Liver (tissue), 9 donors: Measurements from ENCODE around the gene EMILIN1. TPM values are rescaled to one million over a fixed set of nuclear protein-coding genes. Genes with fewer than 3 reads are reported as not detected.

Source experiments
- DNase-seq: peaks from one replicate; pipeline ENCODE4 v3.0.0-alpha.2; 2017; ENCODE audit warnings: low spot score
- H3K27ac ChIP-seq, 2 donors: one replicate each; pipeline ENCODE4 v1.7.0; 2013; ENCODE audit warnings: inconsistent platforms in 2 of 2, low read length in 2 of 2, control low read depth in 1 of 2, low read depth in 1 of 2, mild to moderate bottlenecking in 1 of 2
- H3K27me3 ChIP-seq, 4 donors: one replicate each; pipeline versions ENCODE4 v1.6.1 to v1.7.0; 2013; ENCODE audit warnings: low read length in 3 of 4, inconsistent platforms in 1 of 4, mild to moderate bottlenecking in 1 of 4, moderate library complexity in 1 of 4; ENCODE audit not compliant: control insufficient read depth in 4 of 4, insufficient read depth in 4 of 4
- H3K36me3 ChIP-seq, 4 donors: one replicate each; pipeline versions ENCODE4 v1.6.1 to v1.7.0; 2013; ENCODE audit warnings: low read length in 3 of 4, mild to moderate bottlenecking in 3 of 4, low read depth in 1 of 4, moderate library complexity in 1 of 4; ENCODE audit not compliant: control insufficient read depth in 4 of 4, insufficient read depth in 3 of 4
- H3K4me1 ChIP-seq, 4 donors: one replicate each; pipeline versions ENCODE4 v1.6.1 to v1.7.0; 2013; ENCODE audit warnings: low read length in 3 of 4, mild to moderate bottlenecking in 3 of 4, moderate library complexity in 1 of 4; ENCODE audit not compliant: control insufficient read depth in 4 of 4, insufficient read depth in 4 of 4
- H3K4me3 ChIP-seq, 3 donors: one replicate each; pipeline versions ENCODE4 v1.6.1 to v1.7.0; 2013; ENCODE audit warnings: low read length in 3 of 3, control low read depth in 1 of 3, low read depth in 1 of 3, mild to moderate bottlenecking in 1 of 3
- H3K9ac ChIP-seq, 2 donors: one replicate each; pipeline ENCODE4 v1.7.0; 2013; ENCODE audit warnings: low read length in 2 of 2, mild to moderate bottlenecking in 2 of 2, moderate library complexity in 2 of 2, control low read depth in 1 of 2, low read depth in 1 of 2
- H3K9me3 ChIP-seq, 4 donors: one replicate each; pipeline versions ENCODE4 v1.6.1 to v1.7.0; 2013; ENCODE audit warnings: low read length in 3 of 4; ENCODE audit not compliant: control insufficient read depth in 4 of 4
- ATF3 ChIP-seq: IDR thresholded peaks from 2 replicates; pipeline ENCODE4 v1.6.1; 2016; ENCODE audit warnings: antibody characterized with exemption
- CTCF ChIP-seq: fragments of 150-350 bp; IDR thresholded peaks from 2 replicates; pipeline ENCODE4 v1.5.1; 2017; ENCODE audit warnings: improper control_type of control experiment, low read depth, low read length; ENCODE audit not compliant: missing input control
- EGR1 ChIP-seq, 2 donors: IDR thresholded peaks; 2 replicates each; pipeline ENCODE4 v1.6.1; 2016 to 2018; ENCODE audit warnings: antibody characterized with exemption in 2 of 2, low read depth in 2 of 2
- FOXA1 ChIP-seq: IDR thresholded peaks from 2 replicates; pipeline ENCODE4 v1.6.1; 2016; ENCODE audit warnings: antibody characterized with exemption
- FOXA2 ChIP-seq: IDR thresholded peaks from 2 replicates; pipeline ENCODE4 v1.6.1; 2016; ENCODE audit warnings: antibody characterized with exemption
- HNF4A ChIP-seq, 2 donors: conservative IDR thresholded peaks; 2 replicates each; pipeline ENCODE4 v1.6.1; 2016; ENCODE audit warnings: antibody characterized with exemption in 2 of 2, mild to moderate bottlenecking in 2 of 2
- HNF4G ChIP-seq: IDR thresholded peaks from 2 replicates; pipeline ENCODE4 v1.6.1; 2016; ENCODE audit warnings: antibody characterized with exemption
- JUND ChIP-seq, 2 donors: IDR thresholded peaks; 2 replicates each; pipeline ENCODE4 v1.6.1; 2016; ENCODE audit warnings: antibody characterized with exemption in 2 of 2
- MAX ChIP-seq: IDR thresholded peaks from 2 replicates; pipeline ENCODE4 v1.6.1; 2016; ENCODE audit warnings: antibody characterized with exemption
- RAD21 ChIP-seq, 2 donors: IDR thresholded peaks; 2 replicates each; pipeline ENCODE4 v1.6.1; 2016; ENCODE audit warnings: antibody characterized with exemption in 2 of 2, mild to moderate bottlenecking in 2 of 2
- RXRA ChIP-seq, 2 donors: IDR thresholded peaks; 2 replicates each; pipeline ENCODE4 v1.6.1; 2017 to 2018; ENCODE audit warnings: antibody characterized with exemption in 2 of 2, mild to moderate bottlenecking in 1 of 2
- SP1 ChIP-seq: IDR thresholded peaks from 2 replicates; pipeline ENCODE4 v1.6.1; 2018; ENCODE audit warnings: antibody characterized with exemption, mild to moderate bottlenecking
- TAF1 ChIP-seq: conservative IDR thresholded peaks from 2 replicates; pipeline ENCODE4 v1.6.1; 2016; ENCODE audit warnings: antibody characterized with exemption, mild to moderate bottlenecking
- YY1 ChIP-seq: IDR thresholded peaks from 2 replicates; pipeline ENCODE4 v1.6.1; 2016; ENCODE audit warnings: antibody characterized with exemption, mild to moderate bottlenecking
- ZBTB33 ChIP-seq: IDR thresholded peaks from 2 replicates; pipeline ENCODE4 v1.6.1; 2016; ENCODE audit warnings: antibody characterized with exemption
- WGBS: extraction: QIAGEN DNeasy Blood & Tissue Kit; methylation state at CpG from one replicate; pipeline ENCODE4 v1.1.7; 2013; 5-methylcytosine and 5-hydroxymethylcytosine counted together
- polyA plus RNA-seq, 2 donors: library from polyadenylated mRNA; stranded (reverse) in 1 of 2; unstranded in 1 of 2; fragments of 200-250 nt in 1 of 2; fragments of >200 nt in 1 of 2; fragmentation: Nextera tagmentation in 1 of 2; extraction: Ambion mirVana in 1 of 2; gene quantifications; one replicate each; pipeline versions ENCODE4 v1.2.1 to v1.2.3, GENCODE V29; 2013 to 2015
- total RNA-seq, 2 donors: library from RNA; depleted of rRNA; stranded (reverse); fragments of >200 nt; gene quantifications; one replicate each; pipeline ENCODE4 v1.2.3, GENCODE V29; 2014
- TF ChIP-seq, protein P1 (sequence below): IDR thresholded peaks from 2 replicates; pipeline ENCODE4 v1.6.1; 2016; ENCODE audit warnings: antibody characterized with exemption, mild to moderate bottlenecking
- donor health status: healthy.
- donor health status: healthy.
- donor health status: healthy.
- donor health status: healthy.
- donor health status: healthy.

Gene EMILIN1
- total and polyA plus RNA-seq, 4 donors: 3.4 to 26.1 (median 24.0) TPM

- Histone ChIP-seq H3K9ac (peak overlapping the region; percentile 58 to 88), H3K27me3 (no peaks in the 10 kb centered on the region), H3K9me3 (no peaks in the 10 kb centered on the region), H3K4me3 (peak overlapping the region; percentile 85 to 90 (median 88)), H3K36me3 (peaks cover 9 to 34% (median 29%) of the 10 kb centered on the region in 4 donors), H3K4me1 (peaks cover 2 to 16% (median 11%) of the 10 kb centered on the region in 4 donors), H3K27ac (peak overlapping the region; percentile 77 to 80)
- WGBS: 8% methylated on average over 11 of the region's 11 CpGs
- TF ChIP-seq YY1 (no peak), RAD21 (IDR thresholded peaks at IDR 0.05) (no peak), EGR1 (IDR thresholded peaks at IDR 0.05; ENCODE audit: low read depth in 2 of 2) (no peak), CTCF (no peak), SP1 (no peak), RXRA (IDR thresholded peaks at IDR 0.05) (no peak), HNF4A (conservative IDR thresholded peaks at IDR 0.05) (no peak), MAX (no peak), ZBTB33 (no peak), JUND (IDR thresholded peaks at IDR 0.05) (no peak), TAF1 (no peak), ATF3 (no peak), HNF4G (no peak), FOXA1 (no peak), FOXA2 (no peak)
- TF ChIP-seq, protein P1, sequence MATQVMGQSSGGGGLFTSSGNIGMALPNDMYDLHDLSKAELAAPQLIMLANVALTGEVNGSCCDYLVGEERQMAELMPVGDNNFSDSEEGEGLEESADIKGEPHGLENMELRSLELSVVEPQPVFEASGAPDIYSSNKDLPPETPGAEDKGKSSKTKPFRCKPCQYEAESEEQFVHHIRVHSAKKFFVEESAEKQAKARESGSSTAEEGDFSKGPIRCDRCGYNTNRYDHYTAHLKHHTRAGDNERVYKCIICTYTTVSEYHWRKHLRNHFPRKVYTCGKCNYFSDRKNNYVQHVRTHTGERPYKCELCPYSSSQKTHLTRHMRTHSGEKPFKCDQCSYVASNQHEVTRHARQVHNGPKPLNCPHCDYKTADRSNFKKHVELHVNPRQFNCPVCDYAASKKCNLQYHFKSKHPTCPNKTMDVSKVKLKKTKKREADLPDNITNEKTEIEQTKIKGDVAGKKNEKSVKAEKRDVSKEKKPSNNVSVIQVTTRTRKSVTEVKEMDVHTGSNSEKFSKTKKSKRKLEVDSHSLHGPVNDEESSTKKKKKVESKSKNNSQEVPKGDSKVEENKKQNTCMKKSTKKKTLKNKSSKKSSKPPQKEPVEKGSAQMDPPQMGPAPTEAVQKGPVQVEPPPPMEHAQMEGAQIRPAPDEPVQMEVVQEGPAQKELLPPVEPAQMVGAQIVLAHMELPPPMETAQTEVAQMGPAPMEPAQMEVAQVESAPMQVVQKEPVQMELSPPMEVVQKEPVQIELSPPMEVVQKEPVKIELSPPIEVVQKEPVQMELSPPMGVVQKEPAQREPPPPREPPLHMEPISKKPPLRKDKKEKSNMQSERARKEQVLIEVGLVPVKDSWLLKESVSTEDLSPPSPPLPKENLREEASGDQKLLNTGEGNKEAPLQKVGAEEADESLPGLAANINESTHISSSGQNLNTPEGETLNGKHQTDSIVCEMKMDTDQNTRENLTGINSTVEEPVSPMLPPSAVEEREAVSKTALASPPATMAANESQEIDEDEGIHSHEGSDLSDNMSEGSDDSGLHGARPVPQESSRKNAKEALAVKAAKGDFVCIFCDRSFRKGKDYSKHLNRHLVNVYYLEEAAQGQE: no peak
- DNase-seq: no peak
Observed at GRCh38 chr2:27033253-27033852, 45.1 kb upstream of the EMILIN1 start.

DNA sequence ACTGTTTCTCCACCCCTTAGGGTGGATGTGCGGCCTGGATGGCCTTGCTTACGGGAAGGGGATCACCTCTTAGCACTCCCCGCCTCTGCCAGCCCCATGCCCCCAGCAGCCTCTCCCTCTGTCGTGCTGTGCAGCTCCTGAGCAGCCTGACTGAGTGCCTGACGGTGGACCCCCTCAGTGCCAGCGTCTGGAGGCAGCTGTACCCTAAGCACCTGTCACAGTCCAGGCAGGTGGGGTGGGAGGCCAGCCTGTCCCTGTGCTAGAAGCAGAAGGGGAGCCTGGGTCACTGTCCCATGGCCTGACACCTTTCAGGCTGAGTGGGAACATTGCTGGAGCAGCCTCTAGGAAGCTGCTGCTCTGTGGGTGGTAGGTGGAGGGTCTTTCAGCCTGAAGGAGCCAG lies 40.4 kb upstream of the EMILIN1 start:
- Histone ChIP-seq H3K4me3 (no peak overlapping the region), H3K9me3 (no peaks in the 10 kb centered on the region), H3K4me1 (peaks cover 2 to 21% (median 12%) of the 10 kb centered on the region in 4 donors), H3K27ac (no peak overlapping the region), H3K27me3 (no peaks in the 10 kb centered on the region), H3K36me3 (peaks cover 25 to 75% (median 57%) of the 10 kb centered on the region in 4 donors), H3K9ac (no peak overlapping the region)
- WGBS: 95% methylated on average over 6 of the region's 6 CpGs
- DNase-seq: no peak
- TF ChIP-seq CTCF: no peak
- TF ChIP-seq FOXA2: no peak
